ENCODE results near the gene MXD4. TPM values are rescaled to one million over a fixed set of nuclear protein-coding genes. Genes with fewer than 3 reads are reported as not detected.

Gene MXD4
- total RNA-seq, 2 donors from 2014 or later = 33.4 to 34.9 TPM

DNA sequence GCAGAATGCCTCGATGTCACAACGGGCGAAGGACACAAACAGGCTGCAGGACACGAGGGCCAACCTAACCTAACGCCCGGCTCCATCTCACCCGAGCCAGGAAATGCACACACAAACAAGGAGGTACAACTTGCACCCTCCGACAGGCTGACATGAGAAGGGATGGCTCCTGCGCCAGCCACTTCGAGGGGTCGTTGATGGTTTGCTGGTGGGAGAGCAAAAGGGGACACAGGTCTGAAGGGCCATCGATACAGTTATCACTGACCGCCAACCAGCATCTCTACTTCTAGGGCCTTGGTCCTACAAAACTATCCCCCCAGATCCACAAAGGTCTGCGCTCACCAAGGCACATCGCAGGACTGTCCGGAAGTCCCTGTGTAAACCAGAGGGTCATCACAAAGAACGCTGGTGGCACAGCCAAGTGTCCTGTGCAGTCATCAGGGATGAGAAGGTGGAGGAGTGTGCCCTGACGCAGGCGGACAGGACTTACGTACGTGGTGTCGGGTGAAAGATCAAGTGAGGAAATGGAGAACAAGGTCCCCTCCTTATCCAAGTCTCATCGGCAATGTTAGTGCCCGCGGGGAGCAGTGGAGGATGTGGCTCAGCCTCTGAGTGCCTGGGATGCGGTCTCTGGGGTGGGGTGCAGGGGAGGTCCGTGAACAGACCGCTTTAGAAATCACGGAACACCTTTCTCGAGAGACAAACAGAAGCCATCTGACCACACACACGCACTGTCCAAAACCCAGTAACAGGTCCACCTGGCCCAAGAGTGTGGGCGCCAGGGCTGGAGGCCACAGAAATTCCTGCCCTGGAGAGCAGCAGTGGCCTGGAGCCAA is 7.0 kb downstream of the MXD4 start:
- Histone ChIP-seq H3K4me3 (peak overlapping the region in 1 of 2 donors; percentile 26), H3K27me3 (no peaks in the 10 kb centered on the region), H3K36me3 (peaks cover 53% of the 10 kb centered on the region), H3K27ac (peak overlapping the region; percentile 87), H3K4me1 (peaks cover 0 to 66% of the 10 kb centered on the region in 2 donors), H3K9me3 (no peaks in the 10 kb centered on the region)
- DNase-seq (ENCODE audit: low spot score) = peak; percentile 53
- TF ChIP-seq, protein P1, sequence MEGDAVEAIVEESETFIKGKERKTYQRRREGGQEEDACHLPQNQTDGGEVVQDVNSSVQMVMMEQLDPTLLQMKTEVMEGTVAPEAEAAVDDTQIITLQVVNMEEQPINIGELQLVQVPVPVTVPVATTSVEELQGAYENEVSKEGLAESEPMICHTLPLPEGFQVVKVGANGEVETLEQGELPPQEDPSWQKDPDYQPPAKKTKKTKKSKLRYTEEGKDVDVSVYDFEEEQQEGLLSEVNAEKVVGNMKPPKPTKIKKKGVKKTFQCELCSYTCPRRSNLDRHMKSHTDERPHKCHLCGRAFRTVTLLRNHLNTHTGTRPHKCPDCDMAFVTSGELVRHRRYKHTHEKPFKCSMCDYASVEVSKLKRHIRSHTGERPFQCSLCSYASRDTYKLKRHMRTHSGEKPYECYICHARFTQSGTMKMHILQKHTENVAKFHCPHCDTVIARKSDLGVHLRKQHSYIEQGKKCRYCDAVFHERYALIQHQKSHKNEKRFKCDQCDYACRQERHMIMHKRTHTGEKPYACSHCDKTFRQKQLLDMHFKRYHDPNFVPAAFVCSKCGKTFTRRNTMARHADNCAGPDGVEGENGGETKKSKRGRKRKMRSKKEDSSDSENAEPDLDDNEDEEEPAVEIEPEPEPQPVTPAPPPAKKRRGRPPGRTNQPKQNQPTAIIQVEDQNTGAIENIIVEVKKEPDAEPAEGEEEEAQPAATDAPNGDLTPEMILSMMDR (IDR thresholded peaks at IDR 0.05) = no peak

DNA sequence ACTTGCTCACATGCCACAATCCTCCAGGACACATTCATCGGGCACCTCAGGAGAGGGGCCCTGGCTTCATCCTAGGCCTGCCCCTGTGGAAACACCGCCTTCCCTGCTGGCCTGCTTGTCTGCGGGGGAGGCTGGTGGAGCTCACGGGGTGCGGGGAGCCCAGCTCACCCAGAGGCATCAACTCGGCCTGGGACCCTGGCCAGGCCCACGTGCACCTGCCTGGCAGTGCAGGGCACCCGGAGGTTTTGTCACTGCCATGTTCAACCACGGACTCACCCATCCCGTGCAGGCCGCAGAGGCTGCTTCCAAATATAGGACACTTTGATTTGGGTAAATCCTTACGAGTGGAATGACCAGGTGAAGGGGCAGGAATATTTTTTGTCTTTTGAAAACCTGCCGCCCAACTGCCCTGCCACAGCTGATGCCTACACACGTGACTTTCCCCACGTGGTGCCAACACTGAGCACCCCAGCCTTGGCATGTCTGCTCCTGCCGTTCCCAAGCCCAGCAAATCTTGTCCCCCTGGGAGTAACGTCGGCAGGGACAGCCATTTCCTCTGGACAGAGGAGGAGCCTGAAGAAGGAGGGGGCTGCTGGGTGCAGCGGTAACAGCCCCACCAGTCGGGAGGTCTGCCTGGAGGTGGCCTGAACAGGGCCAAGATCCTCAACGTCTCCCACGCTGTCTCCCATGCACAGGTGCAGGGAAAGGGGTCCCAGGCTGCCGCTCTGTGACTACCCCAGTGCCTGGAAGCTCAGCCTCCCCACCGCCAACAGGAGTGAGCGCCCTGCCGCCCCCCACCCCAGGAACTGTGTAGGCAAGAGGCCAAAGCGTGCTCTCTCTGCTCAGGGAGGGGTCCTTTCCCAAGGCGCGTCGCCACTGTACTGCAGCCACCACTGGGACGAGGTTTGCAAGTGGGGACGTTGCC is 8.5 kb downstream of the MXD4 start:
- no peaks in the 10 kb centered on the region for H3K27me3 ChIP-seq
- no peak overlapping the region for H3K4me3 ChIP-seq
- H3K36me3 ChIP-seq = peaks cover 61% of the 10 kb centered on the region
- H3K27ac ChIP-seq = no peak overlapping the region
- DNase-seq (ENCODE audit: low spot score) = peak; percentile 52
- TF ChIP-seq, protein P1 (IDR thresholded peaks at IDR 0.05) = no peak
- peaks cover 0 to 51% of the 10 kb centered on the region in 2 donors for H3K4me1 ChIP-seq
- H3K9me3 ChIP-seq = no peaks in the 10 kb centered on the region

DNA sequence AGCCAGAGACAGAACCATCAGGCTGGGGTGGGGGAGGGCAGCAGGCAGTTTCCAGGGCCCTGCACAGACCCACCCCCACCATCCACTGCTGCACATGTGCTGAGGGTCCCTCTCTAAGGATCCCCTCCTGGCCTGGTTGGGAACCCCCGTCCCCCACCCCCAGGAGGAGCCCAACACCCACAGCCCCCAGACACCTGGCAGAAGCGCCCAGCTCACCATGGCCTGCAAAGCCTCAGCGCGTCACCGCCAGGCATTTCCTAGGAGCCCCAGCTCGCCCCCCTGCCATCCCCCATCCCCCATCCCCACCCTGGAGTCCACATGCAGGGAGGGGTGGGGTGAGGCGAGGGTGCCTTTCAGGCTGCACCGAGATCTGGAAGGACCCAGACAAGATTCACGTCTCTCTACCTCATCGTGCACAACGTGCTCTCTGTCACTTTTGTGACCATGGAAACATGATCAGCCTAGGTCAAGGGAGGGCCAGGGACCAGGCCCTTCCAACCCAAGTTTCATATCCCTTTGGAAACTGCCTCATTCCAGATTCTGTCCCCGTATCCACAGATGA is 9.3 kb downstream of the MXD4 start:
- TF ChIP-seq, protein P1 (IDR thresholded peaks at IDR 0.05) = no peak
- Histone ChIP-seq H3K9me3 (no peaks in the 10 kb centered on the region), H3K36me3 (peaks cover 61% of the 10 kb centered on the region)

DNA sequence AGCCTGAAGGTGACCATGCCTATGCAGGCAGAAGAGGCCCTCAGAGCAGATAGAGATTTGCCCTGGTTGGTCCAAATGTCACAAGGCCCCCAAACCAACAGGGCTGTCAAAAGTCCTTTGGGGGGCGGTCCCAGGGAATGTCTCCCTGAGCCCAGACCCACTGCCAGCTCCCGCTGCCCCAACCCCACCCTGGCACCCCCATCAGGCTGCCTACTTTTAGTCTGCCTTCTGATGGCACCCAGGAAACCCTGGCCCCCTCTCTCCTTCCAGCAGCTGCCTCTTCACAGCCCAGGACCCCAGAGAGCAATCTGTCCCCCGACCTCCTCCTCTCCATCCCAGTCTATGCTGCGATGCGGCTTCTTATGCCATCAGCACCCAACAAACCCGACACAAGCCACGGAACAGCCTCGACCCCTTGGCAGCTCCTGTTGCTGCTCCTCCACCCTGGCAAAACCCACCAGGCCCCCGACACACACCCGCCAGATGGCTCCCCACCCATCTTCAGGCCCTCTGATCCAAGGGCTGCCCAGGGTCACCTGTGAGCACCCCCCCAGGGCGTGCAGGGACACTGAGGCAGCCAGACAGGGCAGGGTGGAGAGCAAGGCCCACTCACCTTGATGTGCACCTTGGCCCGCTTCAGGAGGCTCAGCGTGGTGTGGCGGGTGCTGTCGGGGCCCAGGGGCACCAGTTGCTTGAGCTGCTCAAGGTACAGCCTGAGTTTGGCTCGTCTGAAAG is 9.9 kb downstream of the MXD4 start:
- H3K27me3 ChIP-seq = no peaks in the 10 kb centered on the region
- TF ChIP-seq, protein P1 (IDR thresholded peaks at IDR 0.05) = no peak
- peaks cover 0 to 37% of the 10 kb centered on the region in 2 donors for H3K4me1 ChIP-seq
- H3K4me3 ChIP-seq = no peak overlapping the region
- H3K27ac ChIP-seq = no peak overlapping the region
- no peaks in the 10 kb centered on the region for H3K9me3 ChIP-seq
- peak; percentile 42 for DNase-seq (ENCODE audit: low spot score)
- H3K36me3 ChIP-seq = peaks cover 61% of the 10 kb centered on the region

More for the DNA sequence above, 9.3 kb downstream of the MXD4 start:
- H3K27ac ChIP-seq = no peak overlapping the region
- H3K4me3 ChIP-seq = no peak overlapping the region
- no peaks in the 10 kb centered on the region for H3K27me3 ChIP-seq
- peak; percentile 44 for DNase-seq (ENCODE audit: low spot score)
- peaks cover 0 to 43% of the 10 kb centered on the region in 2 donors for H3K4me1 ChIP-seq

All from right atrium auricular region (tissue), 2 donors.